Thyroid gland (tissue), 4 donors: Measurements from ENCODE around the gene ATRNL1.

ENCODE experiments used
- POLR2A ChIP-seq, 2 donors: fragments of 450-650 bp; IDR thresholded peaks; one replicate each; pipeline ENCODE4 v1.6.1; 2017; ENCODE audit warnings: antibody characterized with exemption in 2 of 2, mild to moderate bottlenecking in 2 of 2, moderate library complexity in 1 of 2
- TF ChIP-seq, protein P1 (sequence below), 6 experiments: fragments of 200-600 bp in 3 of 6; fragments of 450-650 bp in 3 of 6; sonication (generic) in 3 of 6; IDR thresholded peaks; one replicate each; pipeline ENCODE4 v1.5.1; 2016 to 2019; ENCODE audit warnings: antibody characterized with exemption in 6 of 6, mild to moderate bottlenecking in 2 of 6, inconsistent platforms in 1 of 6, moderate library complexity in 1 of 6

DNA sequence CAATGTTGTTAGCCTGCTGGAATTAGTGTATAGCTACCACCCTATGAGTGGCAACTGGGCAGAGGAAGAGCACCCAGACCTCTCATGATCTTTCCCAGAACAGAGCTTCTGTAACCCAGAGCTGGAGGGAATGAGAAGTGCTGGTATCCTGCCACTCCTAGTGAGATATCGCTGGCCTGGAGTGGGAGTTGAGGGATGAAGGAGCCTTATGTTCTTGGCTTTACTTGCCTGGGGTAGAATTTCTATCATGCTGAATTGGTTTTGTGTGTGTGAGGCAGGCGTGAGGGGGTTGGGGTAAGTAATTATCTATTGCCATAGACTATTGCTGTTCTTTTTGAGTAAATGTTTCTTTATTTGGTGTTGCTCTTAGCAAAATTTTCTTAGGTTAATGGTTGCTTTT lies 146.6 kb downstream of the ATRNL1 start:
- TF ChIP-seq, protein P1, sequence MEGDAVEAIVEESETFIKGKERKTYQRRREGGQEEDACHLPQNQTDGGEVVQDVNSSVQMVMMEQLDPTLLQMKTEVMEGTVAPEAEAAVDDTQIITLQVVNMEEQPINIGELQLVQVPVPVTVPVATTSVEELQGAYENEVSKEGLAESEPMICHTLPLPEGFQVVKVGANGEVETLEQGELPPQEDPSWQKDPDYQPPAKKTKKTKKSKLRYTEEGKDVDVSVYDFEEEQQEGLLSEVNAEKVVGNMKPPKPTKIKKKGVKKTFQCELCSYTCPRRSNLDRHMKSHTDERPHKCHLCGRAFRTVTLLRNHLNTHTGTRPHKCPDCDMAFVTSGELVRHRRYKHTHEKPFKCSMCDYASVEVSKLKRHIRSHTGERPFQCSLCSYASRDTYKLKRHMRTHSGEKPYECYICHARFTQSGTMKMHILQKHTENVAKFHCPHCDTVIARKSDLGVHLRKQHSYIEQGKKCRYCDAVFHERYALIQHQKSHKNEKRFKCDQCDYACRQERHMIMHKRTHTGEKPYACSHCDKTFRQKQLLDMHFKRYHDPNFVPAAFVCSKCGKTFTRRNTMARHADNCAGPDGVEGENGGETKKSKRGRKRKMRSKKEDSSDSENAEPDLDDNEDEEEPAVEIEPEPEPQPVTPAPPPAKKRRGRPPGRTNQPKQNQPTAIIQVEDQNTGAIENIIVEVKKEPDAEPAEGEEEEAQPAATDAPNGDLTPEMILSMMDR (IDR thresholded peaks at IDR 0.05) = no peak
- no peak for TF ChIP-seq POLR2A (IDR thresholded peaks at IDR 0.05)
